ENCODE results near the gene PERM1.
"Not testable (repeated sequence)": the region's sequence is repeated elsewhere in the genome, so short reads cannot be mapped to it uniquely, and the experiment has no call there.

The PERM1 gene

GRCh38 chr1:981955-982558 is at the start of gene PERM1:
Gene PERM1, minus strand, starts transcription at chr1:982093. Its CDS starts 1,064 bp downstream, at chr1:981029.
- no peak for DNase-seq

DNA sequence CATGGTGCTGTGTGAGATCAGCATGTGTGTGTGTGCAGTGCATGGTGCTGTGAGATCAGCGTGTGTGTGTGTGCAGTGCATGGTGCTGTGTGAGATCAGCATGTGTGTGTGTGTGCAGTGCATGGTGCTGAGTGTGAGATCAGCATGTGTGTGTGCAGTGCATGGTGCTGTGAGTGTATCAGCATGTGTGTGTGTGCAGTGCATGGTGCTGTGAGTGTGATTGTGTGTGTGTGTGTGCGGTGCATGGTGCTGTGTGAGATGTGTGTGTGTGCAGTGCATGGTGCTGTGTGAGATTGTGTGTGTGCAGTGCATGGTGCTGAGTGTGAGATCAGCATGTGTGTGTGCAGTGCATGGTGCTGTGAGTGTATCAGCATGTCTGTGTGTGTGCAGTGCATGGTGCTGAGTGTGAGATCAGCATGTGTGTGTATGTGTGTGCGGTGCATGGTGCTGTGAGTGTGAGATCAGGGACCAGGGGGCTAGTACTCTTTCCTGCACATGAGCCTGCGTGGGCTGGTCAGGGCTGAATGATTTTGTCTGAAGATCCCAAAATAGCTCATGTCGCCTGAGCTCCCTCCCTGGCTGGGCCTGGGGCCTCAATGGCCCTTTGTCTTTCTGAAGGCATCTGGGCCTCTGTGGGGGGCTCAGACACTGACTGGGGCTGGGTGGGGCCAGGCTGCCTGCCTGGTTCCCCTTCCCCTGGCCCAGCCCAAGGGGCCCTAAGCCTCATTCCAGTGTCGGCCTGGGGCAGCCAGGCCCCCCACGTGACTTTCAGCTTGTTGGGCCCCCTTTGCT is 49.2 kb upstream of the PERM1 start:
- DNase-seq = not testable (repeated sequence)

GRCh38 chr1:1027791-1028190 is 45.9 kb upstream of the PERM1 start:
- DNase-seq = no peak

GRCh38 chr1:1026599-1027413 is 44.9 kb upstream of the PERM1 start:
- no peak for DNase-seq

GRCh38 chr1:1025730-1026129 is 43.8 kb upstream of the PERM1 start:
- no peak for DNase-seq

- DNase-seq = no peak
Observed at GRCh38 chr1:1024771-1025699, 43.1 kb upstream of the PERM1 start.

DNA sequence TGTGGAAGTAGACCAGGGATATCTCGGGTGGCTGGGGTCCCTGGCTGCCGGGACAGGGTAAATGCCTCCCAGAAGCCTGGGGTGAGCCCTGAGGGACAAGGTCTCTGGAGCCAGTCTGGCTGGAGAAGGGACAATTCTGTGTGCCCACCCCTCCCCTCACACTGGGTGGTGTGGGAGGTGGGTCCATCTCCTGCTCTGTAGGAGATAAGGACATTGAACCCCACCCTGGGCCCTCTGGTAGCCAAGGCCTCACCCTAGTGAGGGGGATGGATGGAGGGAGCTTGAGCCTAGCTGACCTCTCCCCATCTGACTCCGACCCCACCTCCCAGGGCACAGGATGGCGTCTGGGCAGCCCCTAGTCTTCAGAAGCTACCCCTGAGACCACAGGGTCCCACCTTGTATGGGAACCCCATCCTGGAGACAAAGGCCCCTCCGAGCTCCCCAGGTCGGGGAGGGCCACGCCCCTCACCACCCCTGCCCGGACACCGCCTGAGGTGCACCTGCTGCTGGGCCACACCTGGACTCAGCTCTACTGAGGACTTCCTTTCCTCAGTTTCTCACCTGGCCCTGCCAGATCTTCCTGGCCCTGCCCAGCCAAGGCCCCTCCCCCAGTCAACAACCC is 42.4 kb upstream of the PERM1 start:
- DNase-seq = no peak

DNA sequence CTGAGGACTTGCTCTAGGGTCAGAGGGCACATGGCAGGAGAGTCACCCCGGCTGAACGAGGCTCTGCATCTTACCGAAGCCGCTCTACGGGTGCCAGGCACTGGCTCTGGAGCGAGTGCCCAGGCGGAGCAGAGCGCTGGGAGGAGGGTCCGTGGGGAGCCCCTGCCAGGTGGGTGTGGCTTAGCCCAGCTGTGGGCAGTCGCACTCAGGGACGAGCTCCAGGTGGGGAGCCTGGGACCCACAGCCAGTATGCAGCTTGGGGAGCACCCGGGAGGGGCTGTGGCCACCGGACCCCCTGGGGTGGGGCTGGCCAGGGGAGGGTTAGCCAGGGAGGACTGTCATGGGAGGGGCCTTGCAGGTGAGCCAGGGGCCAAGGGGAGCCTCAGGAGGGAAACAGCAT is 41.8 kb upstream of the PERM1 start:
- DNase-seq = no peak

GRCh38 chr1:1022302-1023009 is 40.6 kb upstream of the PERM1 start:
- no peak for DNase-seq

DNA sequence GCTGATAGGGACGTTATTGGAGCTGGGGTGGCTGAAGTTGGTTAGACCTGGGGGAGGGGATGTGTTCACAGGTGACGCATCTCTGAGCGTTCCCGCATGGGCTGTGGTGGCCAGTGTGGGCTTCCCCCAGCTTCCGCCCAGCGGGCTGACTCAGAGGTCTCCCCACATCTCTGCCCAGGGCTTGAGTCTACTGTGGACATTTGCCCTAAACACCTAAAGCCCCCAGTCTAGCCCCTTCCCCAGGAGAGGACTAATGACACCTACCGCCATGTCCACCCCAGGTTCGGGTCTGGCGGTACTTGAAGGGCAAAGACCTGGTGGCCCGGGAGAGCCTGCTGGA is 40.0 kb upstream of the PERM1 start:
- no peak for DNase-seq

GRCh38 chr1:1021010-1021919 is 39.4 kb upstream of the PERM1 start:
- no peak for DNase-seq

DNA sequence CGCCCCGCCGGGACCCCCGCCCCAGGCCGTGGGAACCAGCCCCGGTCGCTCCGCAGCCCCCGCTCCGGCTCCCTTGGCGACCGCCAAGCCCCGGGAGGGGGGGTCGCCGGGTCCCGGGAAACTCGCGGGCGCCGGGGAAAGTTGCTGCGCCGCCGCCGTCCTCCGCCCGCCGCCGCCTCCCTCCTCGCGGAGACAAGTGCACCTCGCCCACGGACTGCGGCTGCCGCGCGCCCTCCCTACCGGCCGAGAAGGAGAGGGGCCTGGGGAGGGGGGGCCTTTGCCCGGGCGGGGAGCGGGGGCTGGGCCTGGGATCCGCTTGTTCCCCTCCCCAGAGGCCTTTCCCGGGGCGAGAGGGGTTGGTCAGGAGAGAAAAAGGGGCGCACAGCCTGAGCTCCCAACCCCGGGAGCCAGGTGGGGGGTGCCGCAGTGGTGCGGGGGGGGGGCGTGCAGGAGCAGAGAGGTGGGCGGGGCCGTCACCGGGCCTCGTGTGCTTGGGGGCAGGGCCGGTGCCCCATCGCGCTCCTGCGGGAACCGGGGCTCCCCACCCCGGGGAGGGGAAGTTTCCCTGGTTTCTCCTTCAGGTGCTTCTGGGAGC is 38.6 kb upstream of the PERM1 start:
- DNase-seq = no peak

DNA sequence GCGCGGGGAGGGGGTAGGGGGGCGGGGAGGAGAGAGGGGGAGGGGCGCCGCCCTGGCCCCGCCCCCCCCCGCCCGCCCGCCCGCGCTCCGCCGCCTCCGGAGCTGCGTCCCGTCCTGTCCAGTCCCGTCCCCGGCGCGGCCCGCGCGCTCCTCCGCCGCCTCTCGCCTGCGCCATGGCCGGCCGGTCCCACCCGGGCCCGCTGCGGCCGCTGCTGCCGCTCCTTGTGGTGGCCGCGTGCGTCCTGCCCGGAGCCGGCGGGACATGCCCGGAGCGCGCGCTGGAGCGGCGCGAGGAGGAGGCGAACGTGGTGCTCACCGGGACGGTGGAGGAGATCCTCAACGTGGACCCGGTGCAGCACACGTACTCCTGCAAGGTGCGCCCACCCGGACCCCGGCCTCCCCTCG is 38.1 kb upstream of the PERM1 start, which contains the start of gene AGRN:
Gene AGRN, plus strand, starts transcription at position 121 of the 405 bp plus-strand sequence. Its CDS starts 53 bp downstream, at position 174.
- no peak for DNase-seq

DNA sequence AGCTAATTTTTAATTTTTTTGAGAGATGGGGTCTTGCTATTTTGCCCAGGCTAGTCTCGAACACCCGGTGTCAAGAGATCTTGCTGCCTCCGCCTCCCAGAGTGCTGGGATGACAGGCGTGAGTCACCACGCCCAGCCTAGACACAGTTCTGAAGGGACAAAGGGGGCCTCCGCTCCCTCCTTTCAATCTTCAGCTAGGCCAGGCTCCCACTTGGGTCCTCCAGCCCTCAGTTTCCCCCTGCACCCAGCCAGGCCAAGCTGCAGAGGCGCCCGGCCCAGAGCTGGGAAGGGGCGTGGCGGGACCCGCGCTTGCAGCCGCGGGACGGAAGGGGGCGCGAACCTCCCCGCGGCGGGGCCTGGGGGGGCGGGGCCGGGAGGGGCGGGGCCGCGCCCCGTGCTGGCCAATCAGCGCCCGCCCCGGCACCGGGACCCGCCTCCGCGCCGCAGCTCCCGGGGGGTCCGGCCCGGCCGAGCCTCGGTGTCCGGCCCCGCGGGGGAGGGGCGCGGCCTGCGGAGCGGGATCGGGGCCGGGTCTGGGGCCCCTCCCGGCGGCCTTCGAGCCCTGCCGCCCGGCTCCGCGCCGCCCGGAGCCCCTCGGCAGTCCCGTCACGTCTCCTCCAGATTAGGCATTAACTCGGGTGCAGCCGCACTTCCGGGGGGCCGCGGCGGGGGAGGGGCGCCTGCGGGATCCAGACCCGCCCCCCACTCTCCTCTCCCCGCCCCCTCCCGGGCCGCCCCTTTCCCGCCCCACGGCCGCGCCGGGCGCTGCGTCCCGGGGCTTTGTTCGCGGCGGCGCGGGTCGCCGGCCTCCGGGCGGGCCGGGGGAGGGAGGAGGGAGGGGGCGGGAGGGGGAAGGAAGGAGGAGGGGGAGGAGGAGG is 37.5 kb upstream of the PERM1 start:
- DNase-seq = no peak

- not testable (repeated sequence) for DNase-seq
Observed at GRCh38 chr1:1018321-1018685, 36.4 kb upstream of the PERM1 start.

DNA sequence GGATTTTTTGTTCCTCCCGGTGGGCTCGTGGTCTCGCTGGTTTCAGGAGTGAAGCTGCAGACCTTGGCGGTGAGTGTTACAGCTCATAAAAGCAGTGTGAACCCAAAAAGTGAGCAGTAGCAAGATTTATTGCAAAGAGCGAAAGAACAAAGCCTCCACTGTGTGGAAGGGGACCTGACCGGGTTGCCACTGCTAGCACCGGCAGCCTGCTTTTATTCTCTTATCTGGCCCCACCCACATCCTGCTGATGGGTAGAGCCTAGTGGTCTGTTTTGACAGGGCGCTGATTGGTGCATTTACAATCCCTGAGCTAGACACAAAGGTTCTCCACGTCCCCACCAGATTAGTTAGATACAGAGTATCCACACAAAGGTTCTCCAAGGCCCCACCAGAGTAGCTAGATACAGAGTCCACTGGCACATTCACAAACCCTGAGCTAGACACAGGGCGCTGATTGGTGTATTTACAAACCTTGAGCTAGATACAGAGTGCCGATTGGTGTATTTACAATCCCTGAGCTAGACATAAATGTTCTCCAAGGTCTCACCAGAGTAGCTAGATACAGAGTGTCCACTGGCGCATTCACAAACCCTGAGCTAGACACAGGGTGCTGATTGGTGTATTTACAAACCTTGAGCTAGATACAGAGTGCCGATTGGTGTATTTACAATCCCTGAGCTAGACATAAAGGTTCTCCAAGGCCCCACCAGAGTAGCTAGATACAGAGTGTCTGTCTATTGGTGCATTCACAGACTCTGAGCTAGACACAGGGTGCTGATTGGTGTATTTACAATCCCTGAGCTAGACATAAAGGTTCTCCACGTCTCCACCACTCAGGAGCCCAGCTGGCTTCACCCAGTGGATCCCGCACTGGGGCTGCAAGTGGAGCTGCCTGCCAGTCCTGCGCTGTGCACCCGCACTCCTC is 35.8 kb upstream of the PERM1 start:
- not testable (repeated sequence) for DNase-seq

- no peak for DNase-seq
Observed at GRCh38 chr1:1014799-1015681, 33.1 kb upstream of the PERM1 start.

Data from NCI-H1436 treated with DMSO at 0.1 percent for 48 hours (cell line).